ENCODE measurements around the gene AK9.

AK9 gene

DNA sequence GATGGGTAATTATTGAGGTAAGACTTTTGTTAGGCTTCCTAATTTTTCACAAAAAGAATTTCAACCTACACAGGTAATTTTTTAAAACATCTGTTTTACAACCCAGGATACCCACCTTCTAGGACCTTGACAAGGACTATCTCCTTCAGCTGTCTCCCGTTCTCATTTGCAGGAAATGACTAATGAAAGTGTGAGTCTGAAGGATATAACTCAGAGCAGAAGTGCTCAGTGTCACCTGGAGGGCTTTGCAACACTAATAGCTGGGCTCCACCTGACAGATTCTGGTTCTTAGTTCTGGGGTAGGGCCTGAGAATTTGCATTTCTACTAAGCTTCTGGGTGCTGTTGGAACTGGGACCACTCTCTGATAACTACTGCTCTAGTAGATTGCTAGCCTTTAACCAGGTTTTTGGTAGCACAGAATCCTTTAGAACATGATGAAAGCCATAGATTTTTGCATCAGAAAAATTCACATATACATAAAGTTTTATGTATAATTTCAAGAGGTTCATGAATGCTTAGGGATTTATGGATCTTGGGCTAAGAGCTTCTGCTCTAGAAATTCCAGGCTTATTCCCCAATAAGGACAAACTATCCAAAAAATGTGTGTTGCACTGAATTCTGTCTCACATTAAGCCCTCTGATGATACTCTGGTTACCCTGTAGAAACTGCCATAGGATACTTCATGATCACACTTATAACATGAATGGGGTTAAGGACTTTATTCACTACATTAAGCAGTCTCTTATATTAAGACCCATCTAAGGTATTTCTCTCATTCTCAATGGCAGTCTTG, 30.3 kb downstream of the AK9 start:
- no peak for DNase-seq
- Histone ChIP-seq H3K4me1 (ENCODE audit: control insufficient read depth in 1 of 2, insufficient read depth in 2 of 2, low read length in 2 of 2) (no peaks in the 10 kb centered on the region), H3K23ac (ENCODE audit: low read length) (no peak overlapping the region), H4K12ac (ENCODE audit: low read depth, low read length) (no peak overlapping the region), H3K27me3 (ENCODE audit: insufficient read depth, low read length) (no peaks in the 10 kb centered on the region), H2BK12ac (ENCODE audit: low read length) (no peak overlapping the region), H4K91ac (ENCODE audit: low read depth, low read length) (no peak overlapping the region), H2BK5ac (ENCODE audit: low read depth, low read length, poor library complexity) (no peak overlapping the region), H3K18ac (ENCODE audit: low read length) (no peak overlapping the region), H3K4ac (ENCODE audit: low read depth, low read length) (no peak overlapping the region), H3K4me2 (ENCODE audit: low read length) (no peak overlapping the region), H3K14ac (ENCODE audit: low read length) (no peak overlapping the region), H3K36me3 (ENCODE audit: control insufficient read depth in 1 of 2, insufficient read depth in 2 of 2, low read length in 2 of 2) (no peaks in the 10 kb centered on the region), H3K9me3 (ENCODE audit: insufficient read depth, low read depth, low read length) (no peaks in the 10 kb centered on the region), H4K8ac (ENCODE audit: low read depth, low read length) (no peak overlapping the region), H2AFZ (ENCODE audit: insufficient read depth, low read length, poor library complexity) (no peak overlapping the region), H3K27ac (ENCODE audit: low read depth, low read length) (no peak overlapping the region), H3K79me2 (ENCODE audit: control insufficient read depth, insufficient read depth, low read length, poor library complexity) (no peaks in the 10 kb centered on the region), H3K79me1 (ENCODE audit: low read length) (no peaks in the 10 kb centered on the region), H3K9ac (ENCODE audit: low read length) (no peak overlapping the region), H3K4me3 (ENCODE audit: low read depth, low read length) (no peak overlapping the region), H2BK120ac (ENCODE audit: insufficient read depth, low read length, poor library complexity) (no peak overlapping the region), H2AK5ac (ENCODE audit: low read length) (no peak overlapping the region)
- no CpG with 5 or more reads among the region's 1 CpG for WGBS (ENCODE audit: extremely low coverage, insufficient coverage, insufficient read length)

DNA sequence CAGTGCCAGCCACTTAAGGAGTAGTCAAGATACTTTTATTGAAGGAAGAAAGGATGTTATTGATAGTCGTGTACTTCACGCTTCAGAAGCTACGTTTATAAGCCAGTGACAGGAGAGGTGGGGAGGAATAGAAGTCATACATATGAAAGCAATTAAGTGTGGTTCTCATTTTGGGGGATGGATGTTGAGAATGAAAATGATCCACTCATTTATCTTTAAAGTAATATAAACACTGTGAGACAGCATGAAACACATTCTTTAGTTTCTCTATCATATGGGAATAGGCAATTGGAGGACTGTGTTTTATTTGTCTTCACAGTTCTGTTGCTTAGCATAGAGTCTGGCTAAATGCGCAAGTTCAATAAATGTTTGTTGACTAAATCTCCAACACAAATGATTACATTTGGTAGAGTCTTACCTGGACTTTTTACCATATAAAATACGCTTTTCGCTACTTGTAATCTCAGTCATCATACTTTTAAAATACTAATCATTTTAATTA, 35.2 kb downstream of the AK9 start:
- H3K4me2 ChIP-seq (ENCODE audit: low read length): no peak overlapping the region
- H2AK5ac ChIP-seq (ENCODE audit: low read length): no peak overlapping the region
- no peak overlapping the region for H4K91ac ChIP-seq (ENCODE audit: low read depth, low read length)
- no peak for DNase-seq
- no peak overlapping the region for H3K4ac ChIP-seq (ENCODE audit: low read depth, low read length)
- no peak overlapping the region for H3K4me3 ChIP-seq (ENCODE audit: low read depth, low read length)
- no peak overlapping the region for H2BK12ac ChIP-seq (ENCODE audit: low read length)
- no peaks in the 10 kb centered on the region for H3K27me3 ChIP-seq (ENCODE audit: insufficient read depth, low read length)
- H3K14ac ChIP-seq (ENCODE audit: low read length): no peak overlapping the region
- no peaks in the 10 kb centered on the region for H3K9me3 ChIP-seq (ENCODE audit: insufficient read depth, low read depth, low read length)
- H2BK5ac ChIP-seq (ENCODE audit: low read depth, low read length, poor library complexity): no peak overlapping the region
- no peak overlapping the region for H3K18ac ChIP-seq (ENCODE audit: low read length)
- 100% methylated on average over 1 of the region's 6 CpGs for WGBS (ENCODE audit: extremely low coverage, insufficient coverage, insufficient read length)
- no peaks in the 10 kb centered on the region for H3K79me1 ChIP-seq (ENCODE audit: low read length)
- no peak overlapping the region for H4K8ac ChIP-seq (ENCODE audit: low read depth, low read length)
- H2AFZ ChIP-seq (ENCODE audit: insufficient read depth, low read length, poor library complexity): no peak overlapping the region
- no peak overlapping the region for H3K9ac ChIP-seq (ENCODE audit: low read length)
- no peak overlapping the region for H3K23ac ChIP-seq (ENCODE audit: low read length)
- H3K27ac ChIP-seq (ENCODE audit: low read depth, low read length): no peak overlapping the region
- no peaks in the 10 kb centered on the region for H3K36me3 ChIP-seq (ENCODE audit: control insufficient read depth in 1 of 2, insufficient read depth in 2 of 2, low read length in 2 of 2)
- no peaks in the 10 kb centered on the region for H3K79me2 ChIP-seq (ENCODE audit: control insufficient read depth, insufficient read depth, low read length, poor library complexity)
- H2BK120ac ChIP-seq (ENCODE audit: insufficient read depth, low read length, poor library complexity): no peak overlapping the region
- no peaks in the 10 kb centered on the region for H3K4me1 ChIP-seq (ENCODE audit: control insufficient read depth in 1 of 2, insufficient read depth in 2 of 2, low read length in 2 of 2)
- H4K12ac ChIP-seq (ENCODE audit: low read depth, low read length): no peak overlapping the region

DNA sequence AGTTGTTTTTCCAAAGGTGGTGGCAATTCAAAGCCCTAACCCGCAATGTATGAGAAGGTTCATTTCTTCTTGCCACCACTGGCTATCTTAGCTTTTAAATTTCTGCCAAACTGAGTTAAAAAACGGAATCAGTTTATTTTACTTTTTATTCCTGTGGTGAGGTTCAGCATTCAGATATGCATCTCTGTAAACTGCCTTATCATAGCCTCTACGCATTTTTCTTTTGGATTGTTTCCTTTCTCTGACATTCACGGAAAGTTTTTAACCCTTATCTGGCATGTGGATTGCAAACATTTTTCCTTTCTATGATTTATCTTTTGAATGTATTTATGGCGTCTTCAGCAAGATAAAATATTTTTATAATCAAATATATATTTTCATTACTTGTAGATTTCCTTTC, 37.7 kb downstream of the AK9 start:
- Histone ChIP-seq H3K14ac (ENCODE audit: low read length) (no peak overlapping the region), H3K18ac (ENCODE audit: low read length) (no peak overlapping the region), H3K4ac (ENCODE audit: low read depth, low read length) (no peak overlapping the region), H4K12ac (ENCODE audit: low read depth, low read length) (no peak overlapping the region), H3K9ac (ENCODE audit: low read length) (no peak overlapping the region), H3K79me1 (ENCODE audit: low read length) (no peaks in the 10 kb centered on the region), H4K91ac (ENCODE audit: low read depth, low read length) (no peak overlapping the region), H3K9me3 (ENCODE audit: insufficient read depth, low read depth, low read length) (no peaks in the 10 kb centered on the region), H3K4me2 (ENCODE audit: low read length) (no peak overlapping the region), H2BK12ac (ENCODE audit: low read length) (no peak overlapping the region), H3K23ac (ENCODE audit: low read length) (no peak overlapping the region), H3K4me1 (ENCODE audit: control insufficient read depth in 1 of 2, insufficient read depth in 2 of 2, low read length in 2 of 2) (no peaks in the 10 kb centered on the region), H2BK5ac (ENCODE audit: low read depth, low read length, poor library complexity) (no peak overlapping the region), H3K79me2 (ENCODE audit: control insufficient read depth, insufficient read depth, low read length, poor library complexity) (no peaks in the 10 kb centered on the region), H2BK120ac (ENCODE audit: insufficient read depth, low read length, poor library complexity) (no peak overlapping the region), H4K8ac (ENCODE audit: low read depth, low read length) (no peak overlapping the region), H3K4me3 (ENCODE audit: low read depth, low read length) (no peak overlapping the region), H3K36me3 (ENCODE audit: control insufficient read depth in 1 of 2, insufficient read depth in 2 of 2, low read length in 2 of 2) (no peaks in the 10 kb centered on the region), H3K27ac (ENCODE audit: low read depth, low read length) (no peak overlapping the region), H2AFZ (ENCODE audit: insufficient read depth, low read length, poor library complexity) (no peak overlapping the region), H2AK5ac (ENCODE audit: low read length) (no peak overlapping the region), H3K27me3 (ENCODE audit: insufficient read depth, low read length) (no peaks in the 10 kb centered on the region)
- no CpG with 5 or more reads among the region's 5 CpGs for WGBS (ENCODE audit: extremely low coverage, insufficient coverage, insufficient read length)
- DNase-seq: peak in 1 of 2 donors; percentile 52

DNA sequence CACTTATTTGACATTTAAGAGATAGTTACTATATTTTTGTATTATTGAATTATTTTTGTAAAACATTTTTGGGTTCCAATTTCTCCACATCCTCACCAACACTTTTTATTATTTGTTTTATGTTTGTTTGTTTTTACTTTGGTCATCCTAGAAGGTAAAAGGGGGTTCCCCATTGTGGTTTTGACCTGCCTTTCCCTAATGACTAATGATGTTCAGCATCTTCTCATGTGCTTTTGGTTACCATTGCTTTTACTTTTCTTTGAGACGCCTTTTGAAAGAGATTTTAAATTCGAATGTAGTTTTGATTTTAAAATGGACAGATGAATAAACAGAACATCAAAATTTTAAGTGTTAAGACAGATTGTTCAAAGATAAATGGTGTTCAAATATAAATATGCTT, 46.9 kb downstream of the AK9 start:
- H4K8ac ChIP-seq (ENCODE audit: low read depth, low read length): no peak overlapping the region
- H3K18ac ChIP-seq (ENCODE audit: low read length): no peak overlapping the region
- no peak overlapping the region for H3K14ac ChIP-seq (ENCODE audit: low read length)
- no peak overlapping the region for H2BK120ac ChIP-seq (ENCODE audit: insufficient read depth, low read length, poor library complexity)
- H3K79me1 ChIP-seq (ENCODE audit: low read length): no peaks in the 10 kb centered on the region
- H3K9me3 ChIP-seq (ENCODE audit: insufficient read depth, low read depth, low read length): peaks cover 4% of the 10 kb centered on the region
- no peaks in the 10 kb centered on the region for H3K36me3 ChIP-seq (ENCODE audit: control insufficient read depth in 1 of 2, insufficient read depth in 2 of 2, low read length in 2 of 2)
- H4K91ac ChIP-seq (ENCODE audit: low read depth, low read length): no peak overlapping the region
- whole genome bisulfite sequencing (ENCODE audit: extremely low coverage, insufficient coverage, insufficient read length): no CpG with 5 or more reads among the region's 2 CpGs
- no peaks in the 10 kb centered on the region for H3K4me1 ChIP-seq (ENCODE audit: control insufficient read depth in 1 of 2, insufficient read depth in 2 of 2, low read length in 2 of 2)
- no peak overlapping the region for H2BK5ac ChIP-seq (ENCODE audit: low read depth, low read length, poor library complexity)
- no peak overlapping the region for H3K9ac ChIP-seq (ENCODE audit: low read length)
- H3K27me3 ChIP-seq (ENCODE audit: insufficient read depth, low read length): no peaks in the 10 kb centered on the region
- H2AFZ ChIP-seq (ENCODE audit: insufficient read depth, low read length, poor library complexity): no peak overlapping the region
- no peak overlapping the region for H3K27ac ChIP-seq (ENCODE audit: low read depth, low read length)
- H3K23ac ChIP-seq (ENCODE audit: low read length): no peak overlapping the region
- no peak overlapping the region for H3K4me3 ChIP-seq (ENCODE audit: low read depth, low read length)
- H2BK12ac ChIP-seq (ENCODE audit: low read length): no peak overlapping the region
- DNase-seq: no peak
- no peak overlapping the region for H4K12ac ChIP-seq (ENCODE audit: low read depth, low read length)
- H3K4ac ChIP-seq (ENCODE audit: low read depth, low read length): no peak overlapping the region
- no peak overlapping the region for H3K4me2 ChIP-seq (ENCODE audit: low read length)
- no peak overlapping the region for H2AK5ac ChIP-seq (ENCODE audit: low read length)
- no peaks in the 10 kb centered on the region for H3K79me2 ChIP-seq (ENCODE audit: control insufficient read depth, insufficient read depth, low read length, poor library complexity)

All from trophoblast cell (in vitro differentiated cells and primary cell).